CD4-positive, alpha-beta T cell treated with Interleukin-4 for 4 hours (primary cell): ENCODE measurements around the gene CYP2C18.
"Not testable (repeated sequence)": the region's sequence is repeated elsewhere in the genome, so short reads cannot be mapped to it uniquely, and the experiment has no call there.

Experiments used
- DNase-seq: peaks from one replicate; pipeline ENCODE4 v3.0.0-alpha.2; 2020

The CYP2C18 gene

GRCh38 chr10:94747838-94748237 is 64.3 kb downstream of the CYP2C18 start:
- no peak for DNase-seq

- no peak for DNase-seq
These were observed 74.4 kb downstream of the CYP2C18 start for GRCh38 chr10:94757916-94758315.

- no peak for DNase-seq
These were observed 77.2 kb downstream of the CYP2C18 start for GRCh38 chr10:94760586-94761178.

GRCh38 chr10:94762393-94762792 is 78.9 kb downstream of the CYP2C18 start, which contains the start of gene CYP2C19:
Gene CYP2C19 (plus strand): TSS chr10:94762681. CDS start chr10:94762706, 25 bp downstream.
- DNase-seq = no peak

DNA sequence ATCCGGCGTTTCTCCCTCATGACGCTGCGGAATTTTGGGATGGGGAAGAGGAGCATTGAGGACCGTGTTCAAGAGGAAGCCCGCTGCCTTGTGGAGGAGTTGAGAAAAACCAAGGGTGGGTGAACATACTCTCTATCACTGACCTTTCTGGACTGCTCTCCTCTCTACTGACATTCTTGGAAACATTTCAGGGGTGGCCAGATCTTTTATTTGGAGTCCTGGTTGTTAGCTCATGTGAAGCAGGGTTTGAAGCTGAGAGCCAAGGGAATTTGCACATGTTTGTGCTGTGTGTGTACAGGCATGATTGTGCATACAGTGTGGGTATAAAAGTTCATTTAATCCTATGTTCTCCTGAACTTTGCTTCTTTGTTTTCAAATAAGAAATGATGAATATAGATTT is 91.9 kb downstream of the CYP2C18 start:
- not testable (repeated sequence) for DNase-seq

DNA sequence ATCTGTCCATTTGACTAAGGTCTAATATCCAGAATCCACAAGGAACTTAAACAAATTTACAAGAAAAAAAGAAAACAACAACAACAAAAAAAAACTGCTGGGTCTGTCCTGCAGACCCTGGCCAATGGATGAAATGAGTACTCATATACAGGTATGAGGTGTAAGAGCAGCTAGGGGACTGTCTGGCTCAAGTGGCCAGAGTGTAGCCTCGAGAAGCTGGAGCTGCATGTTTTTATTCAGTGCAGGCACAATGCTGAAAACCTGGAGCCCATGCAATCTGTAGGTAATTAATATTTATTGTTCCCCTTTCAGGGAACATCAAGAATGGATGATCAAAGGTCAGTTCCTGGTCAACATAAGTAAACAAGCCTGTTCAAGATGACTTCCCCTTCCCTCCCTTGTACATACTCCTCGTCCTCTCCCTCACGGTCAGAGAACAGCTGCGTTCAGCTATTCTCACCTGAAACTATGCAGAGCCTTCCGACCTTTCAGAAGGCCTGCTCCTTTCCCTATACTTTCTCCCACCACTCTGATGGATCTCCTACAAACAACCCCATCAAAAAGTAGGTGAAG is 94.4 kb downstream of the CYP2C18 start:
- no peak for DNase-seq

- DNase-seq = no peak
These were observed 97.3 kb downstream of the CYP2C18 start for GRCh38 chr10:94780844-94781243.

GRCh38 chr10:94784256-94784655 is 100.7 kb downstream of the CYP2C18 start:
- no peak for DNase-seq

DNA sequence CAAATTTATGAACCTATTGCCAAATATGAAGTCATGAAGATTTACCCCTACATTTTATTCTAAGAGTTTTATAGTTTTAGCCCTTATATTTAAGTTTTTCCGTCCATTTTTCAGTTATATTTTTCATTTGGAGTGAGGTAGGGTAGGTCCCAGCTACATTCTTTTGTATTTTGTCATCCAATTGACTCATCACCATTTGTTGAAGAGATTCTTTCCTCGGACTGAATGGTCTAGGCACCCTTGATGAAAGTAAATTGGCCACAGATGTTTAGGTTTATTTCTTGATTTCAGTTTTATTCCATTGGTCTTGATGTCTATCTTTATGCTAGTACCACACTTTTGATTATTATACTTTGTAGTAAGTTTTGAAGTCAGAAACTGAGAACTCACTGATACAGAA is 101.7 kb downstream of the CYP2C18 start:
- no peak for DNase-seq
